ENCODE data around the gene CCDC78.

CCDC78 gene

DNA sequence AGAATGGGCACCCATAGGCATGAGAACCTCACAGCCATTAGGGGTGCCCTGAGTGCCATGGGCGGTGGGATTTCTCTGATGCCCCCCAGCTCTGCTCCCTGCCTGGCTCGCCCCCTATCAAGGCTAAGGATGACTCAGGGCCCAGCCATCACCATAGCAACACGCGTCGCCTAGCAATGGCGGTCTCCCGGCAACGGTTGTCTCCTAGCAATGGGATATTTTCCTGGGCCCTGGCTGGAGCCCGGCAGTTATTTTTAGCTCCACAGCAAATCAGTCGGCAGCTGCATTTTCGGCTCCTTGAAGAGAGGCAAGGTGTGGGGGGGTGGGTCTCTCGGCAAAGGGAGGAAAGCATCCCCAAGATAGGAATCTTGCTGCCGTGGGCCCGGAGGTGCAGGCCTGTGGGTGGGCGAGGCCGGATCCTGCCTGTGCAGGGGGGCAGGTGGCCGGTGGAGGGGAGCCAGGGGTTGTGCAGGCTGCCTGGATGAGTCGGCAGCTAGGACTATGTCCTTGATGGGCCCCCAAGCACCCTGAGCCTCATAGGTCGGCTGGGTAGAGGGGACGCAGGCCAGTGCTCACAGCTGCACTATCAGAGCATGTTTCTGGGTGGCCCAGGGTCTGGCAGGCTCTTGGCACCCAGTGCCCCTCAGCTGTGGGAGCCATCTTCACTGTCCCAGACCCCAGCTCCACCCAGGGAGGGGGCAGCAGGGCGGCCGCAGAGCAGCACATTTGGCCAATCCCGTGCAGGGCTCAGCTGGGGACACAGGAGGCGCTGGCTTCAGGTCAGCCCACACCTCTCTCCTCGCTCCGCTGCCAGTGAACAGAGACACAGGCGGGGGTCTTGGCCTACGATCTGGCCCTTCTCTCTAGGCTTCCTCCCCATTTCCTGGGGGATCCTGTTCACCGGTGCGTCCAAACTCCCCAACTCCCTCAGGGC is 16.4 kb downstream of the CCDC78 start:
- DNase-seq, result no peak

DNA sequence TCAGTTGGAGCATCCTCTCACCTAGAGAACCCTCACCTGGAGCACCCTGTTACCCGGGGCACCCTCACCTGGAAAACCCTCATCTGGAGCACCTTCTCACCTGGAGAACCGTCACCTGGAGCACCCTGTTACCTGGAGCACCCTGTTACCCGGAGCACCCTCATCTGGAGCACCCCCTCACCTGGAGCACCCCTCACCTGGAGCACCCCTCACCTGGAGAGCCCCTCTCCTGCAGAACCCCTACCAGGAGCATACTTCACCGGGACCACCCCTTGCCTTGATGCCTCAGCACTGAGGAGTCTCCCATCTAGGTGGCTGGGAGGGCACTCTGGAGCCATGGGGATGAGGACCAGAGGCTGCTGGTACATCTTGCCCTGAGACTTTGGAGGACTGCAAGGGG is 17.3 kb downstream of the CCDC78 start:
- no peak for DNase-seq

DNA sequence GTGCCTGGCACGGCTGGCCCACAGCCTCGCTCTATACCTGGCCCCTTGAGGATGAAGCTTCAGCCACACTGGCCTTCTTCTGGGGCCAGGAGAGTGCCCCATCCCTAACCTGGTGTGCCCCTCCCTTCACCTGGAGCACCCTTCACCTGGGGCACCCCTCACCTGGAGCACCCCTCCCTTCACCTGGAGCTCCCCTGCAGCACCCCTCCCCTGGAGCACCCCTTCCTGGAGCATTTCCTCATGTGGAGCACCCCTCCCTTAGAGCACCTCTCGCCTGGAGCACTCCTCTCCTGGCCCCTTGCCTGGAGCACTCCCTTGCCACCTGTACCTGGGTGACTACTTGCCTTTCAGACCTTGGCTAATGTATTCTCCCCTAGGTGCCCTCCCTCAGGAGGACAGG is 18.2 kb downstream of the CCDC78 start:
- no peak for DNase-seq

DNA sequence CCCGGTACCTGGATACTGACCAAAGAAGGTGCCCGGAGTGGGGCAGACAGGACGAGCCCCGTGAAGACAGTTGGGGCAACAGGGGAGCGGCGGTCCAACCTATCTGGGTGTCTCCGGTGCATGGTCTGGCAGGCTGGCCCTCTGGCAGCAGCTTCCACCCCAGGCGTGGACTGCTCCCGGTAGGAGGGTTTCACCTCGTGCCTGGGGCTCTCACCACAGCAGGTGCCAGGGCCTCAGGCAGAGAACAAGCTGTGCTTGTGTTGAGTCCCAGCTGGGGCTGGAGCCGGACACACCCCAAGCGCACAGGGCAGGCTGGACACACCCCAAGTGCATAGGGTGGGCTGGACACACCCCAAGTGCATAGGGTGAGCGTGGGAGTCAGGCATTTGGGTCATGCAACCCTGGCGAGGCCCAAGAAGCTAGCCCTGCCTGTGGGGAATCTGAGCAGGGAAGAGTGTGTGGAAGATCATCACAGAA is 19.1 kb downstream of the CCDC78 start:
- no peak for DNase-seq

DNA sequence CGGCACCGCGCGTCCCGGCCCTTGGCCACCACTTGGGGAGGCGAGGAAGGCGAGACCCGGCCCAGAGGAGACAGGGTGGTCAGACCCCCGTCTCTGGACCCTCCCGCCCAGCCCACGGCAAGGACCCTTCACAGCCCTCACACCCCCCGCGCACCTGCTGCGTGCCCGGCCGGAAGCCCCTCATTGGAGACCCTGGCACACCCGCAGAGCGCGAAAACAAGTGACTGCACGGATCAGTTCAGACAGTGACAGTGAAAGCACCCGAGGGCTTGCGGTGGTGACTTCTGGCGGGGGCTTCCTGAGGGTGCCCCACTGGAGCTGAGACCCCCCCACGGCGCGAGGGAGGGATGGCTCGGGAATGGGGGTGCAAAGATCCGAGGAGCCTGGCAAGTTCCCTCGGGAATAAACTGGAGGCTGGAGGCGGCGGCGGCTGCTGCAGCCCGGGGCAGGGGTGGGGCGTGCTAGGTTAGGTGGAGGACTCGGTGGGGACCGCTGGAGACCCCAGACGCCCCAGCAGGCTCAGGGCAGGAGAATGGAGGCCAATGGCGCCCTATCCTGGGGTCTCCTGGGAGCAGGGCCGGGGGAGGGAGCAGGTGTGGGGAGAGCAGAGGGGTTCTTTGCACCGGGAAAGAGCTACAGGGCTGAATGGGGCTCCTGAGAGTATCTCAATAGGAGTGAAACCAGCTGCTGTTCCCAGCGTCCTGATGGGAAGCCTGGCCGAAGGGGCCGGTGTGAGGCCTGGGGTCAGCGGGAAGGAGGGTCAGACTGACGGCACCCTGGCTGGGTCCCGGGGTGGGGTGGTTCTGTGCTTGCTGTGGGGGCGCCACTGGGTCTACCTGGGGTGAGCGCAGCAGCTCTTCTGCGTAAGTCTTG is 19.8 kb downstream of the CCDC78 start:
- DNase-seq, result no peak

DNA sequence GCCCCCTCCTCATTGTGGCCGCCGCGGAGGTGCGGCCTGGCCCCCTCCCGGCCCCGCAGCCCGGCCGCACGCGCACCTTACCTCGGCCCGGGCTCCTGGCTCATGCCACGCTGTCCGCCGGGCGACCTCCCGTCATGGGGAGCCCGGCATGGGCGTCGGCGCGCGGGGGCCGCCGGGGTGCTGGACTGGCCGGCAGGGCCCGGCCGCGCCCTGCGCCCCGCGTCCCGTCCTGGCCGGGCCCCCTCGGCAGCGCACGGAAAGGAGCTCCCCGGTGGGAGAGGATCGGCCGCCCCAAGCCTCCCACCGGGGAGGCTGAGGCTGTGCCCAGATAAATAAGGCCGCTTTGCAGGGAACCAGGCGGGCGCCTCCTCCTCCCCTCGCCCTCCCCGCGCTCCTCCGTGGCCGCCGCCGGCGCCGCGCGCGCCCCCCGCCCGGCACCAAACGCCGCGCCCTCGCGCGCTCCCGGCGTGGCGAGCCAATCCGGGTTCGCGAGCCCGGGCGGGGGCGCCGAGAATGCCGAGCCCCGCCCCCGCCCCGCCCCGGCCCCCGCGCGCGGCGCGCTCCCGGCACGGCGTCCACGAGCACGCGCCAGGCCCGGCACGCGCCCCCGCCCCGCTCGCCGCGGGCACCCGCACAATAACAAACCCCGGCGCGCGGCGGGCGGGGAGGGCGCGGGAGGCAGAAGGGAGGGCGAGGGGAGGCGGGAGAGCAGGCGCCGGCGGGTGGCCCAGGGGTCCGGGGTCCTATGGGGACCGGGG is 20.6 kb downstream of the CCDC78 start, which contains the start of gene FBXL16:
Gene FBXL16 (minus strand): TSS at position 371 of the 758 bp plus-strand sequence. CDS start 8,396 bp downstream, outside the sequence.
- DNase-seq, result no peak

DNA sequence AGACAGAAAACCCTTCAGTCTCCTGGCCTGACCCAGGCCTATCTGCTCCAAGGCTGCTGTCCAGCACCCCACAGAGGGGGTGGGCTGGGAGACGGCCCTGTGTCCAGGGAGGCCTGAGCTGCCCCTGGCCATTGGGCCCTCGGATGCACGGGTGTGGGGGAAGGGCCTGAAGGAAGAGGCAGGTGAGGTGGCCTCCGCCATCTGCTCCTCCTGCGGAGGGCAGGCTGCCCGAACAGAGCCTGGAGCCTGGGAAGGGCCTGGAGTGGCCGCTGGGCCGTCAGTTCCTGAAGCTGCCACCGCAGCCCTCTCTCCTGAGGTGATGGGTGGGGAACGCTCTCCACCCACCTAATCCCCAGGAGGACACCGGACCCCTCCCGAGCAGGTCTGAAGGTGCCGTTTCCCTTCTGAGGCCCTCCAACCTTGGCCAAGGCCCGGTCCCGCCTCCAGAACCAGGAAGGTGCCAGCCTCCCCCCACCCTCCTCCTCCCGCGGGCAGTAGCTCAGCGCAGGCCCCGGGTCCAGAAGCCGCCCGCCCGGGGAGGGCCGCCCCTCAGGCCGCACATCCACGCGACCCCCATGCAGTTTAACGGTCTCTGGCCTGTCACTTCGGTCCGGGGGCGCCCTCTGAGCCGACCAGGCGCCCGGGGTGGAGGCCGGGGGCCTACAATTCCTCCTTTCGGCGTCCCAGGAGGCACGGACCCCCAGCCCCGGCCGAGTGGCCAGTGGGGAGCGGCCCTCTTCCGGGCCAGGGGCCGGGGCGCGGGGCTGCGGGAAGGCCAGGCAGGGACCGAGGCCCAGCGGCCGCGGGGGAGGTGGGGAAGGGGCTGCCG is 21.5 kb downstream of the CCDC78 start:
- no peak for DNase-seq

DNA sequence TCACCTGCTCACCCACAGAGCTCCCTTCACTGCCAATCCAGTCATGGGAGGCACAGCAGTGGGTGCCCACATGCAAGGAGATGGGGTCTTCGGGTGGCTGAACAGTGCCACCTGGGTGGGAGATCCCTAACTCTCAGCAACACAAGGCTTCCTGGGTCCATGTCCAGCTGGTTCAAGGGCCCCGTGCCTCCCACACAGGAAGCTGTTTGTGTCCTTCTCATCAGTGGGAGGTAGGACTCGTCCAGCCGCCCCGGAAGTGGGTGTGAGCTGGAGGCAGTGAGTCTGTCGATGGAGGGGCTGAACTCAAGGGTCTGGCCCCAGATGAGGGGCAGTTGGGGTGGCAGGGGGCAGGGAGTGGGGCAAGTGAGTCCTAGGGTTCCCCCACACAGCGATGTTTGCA is 22.2 kb downstream of the CCDC78 start:
- no peak for DNase-seq

DNA sequence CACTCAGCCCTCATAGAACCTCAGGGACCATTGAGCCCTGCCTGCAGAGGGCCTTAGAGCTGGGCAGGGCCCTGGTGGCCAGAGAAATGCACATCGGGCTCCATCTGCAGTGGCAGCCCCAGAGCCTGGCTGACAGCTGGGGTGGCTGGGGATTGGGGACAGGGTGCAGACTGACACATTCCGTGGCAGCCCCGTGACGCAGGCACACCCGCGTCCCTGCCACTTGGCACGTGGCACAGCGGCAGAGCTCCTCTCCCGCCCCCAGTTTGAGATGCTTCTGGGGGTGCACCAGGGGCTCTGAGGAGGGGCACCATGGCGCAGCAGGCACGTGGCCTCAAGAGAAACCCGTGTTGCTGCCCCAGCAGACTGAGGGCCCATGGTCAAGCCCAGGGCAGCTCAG is 22.8 kb downstream of the CCDC78 start:
- no peak for DNase-seq

DNA sequence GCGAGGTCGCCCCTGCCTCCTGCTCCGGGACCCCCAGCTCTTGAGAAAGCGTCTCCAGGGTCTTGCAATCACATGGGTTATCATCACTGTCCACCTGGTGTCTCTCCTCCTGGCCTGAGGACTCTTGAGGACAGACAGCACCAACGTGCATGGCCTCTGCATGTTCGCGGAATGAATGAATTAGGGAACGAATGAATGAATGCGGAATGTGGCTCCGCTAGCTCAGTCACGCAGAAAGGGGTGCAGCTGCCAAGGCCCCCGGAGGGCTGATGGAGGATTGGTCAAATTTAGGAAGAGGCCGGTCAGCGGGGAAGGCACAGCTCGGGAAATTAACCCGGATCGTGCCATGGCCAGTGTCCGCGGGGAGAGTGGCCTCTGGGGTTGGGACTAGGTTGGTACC is 23.9 kb downstream of the CCDC78 start:
- no peak for DNase-seq

DNA sequence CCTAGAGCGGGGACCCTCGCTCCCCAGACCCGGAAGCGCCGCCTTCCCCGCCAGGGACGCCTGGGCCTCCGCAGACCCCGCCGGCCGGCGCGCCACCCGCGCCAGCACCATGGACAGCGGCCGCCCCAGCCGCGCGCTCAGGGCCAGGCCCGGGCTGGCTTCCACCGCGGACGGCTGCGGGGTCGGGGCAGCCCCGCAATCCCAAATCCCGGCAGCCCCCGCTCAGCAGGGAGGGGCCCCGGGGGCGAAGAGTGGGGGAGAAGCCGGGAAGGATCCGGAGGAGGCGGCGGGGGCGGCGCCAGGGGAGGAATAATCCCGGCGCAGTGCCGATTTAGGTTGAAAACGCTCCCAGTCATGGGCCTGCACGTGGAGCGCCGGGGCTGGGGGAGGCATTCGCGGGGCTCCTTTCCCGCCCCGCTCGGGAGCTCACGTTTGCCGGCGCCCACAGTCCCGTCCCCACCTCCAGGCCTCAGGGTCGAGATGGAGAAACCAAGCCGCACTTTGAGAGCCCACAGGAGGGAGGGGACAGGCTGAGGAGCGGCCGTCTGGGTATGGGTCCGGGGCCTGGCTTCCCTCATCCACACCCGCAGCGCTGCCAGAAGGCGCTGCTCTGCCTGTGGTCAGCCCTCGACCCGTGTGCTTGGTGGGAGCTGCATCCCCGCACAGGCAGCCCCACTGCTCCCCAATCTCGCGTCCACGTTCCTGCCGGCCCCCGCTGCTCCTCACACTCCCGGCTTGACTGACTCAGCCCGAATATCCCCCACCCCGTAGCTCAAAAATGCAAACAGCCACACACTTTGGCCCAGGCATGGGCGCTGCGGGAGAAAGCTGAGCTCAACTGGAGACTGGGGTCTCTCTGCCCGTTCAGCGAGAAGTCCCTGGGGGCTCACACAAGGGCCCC is 25.3 kb downstream of the CCDC78 start:
- DNase-seq, result no peak

DNA sequence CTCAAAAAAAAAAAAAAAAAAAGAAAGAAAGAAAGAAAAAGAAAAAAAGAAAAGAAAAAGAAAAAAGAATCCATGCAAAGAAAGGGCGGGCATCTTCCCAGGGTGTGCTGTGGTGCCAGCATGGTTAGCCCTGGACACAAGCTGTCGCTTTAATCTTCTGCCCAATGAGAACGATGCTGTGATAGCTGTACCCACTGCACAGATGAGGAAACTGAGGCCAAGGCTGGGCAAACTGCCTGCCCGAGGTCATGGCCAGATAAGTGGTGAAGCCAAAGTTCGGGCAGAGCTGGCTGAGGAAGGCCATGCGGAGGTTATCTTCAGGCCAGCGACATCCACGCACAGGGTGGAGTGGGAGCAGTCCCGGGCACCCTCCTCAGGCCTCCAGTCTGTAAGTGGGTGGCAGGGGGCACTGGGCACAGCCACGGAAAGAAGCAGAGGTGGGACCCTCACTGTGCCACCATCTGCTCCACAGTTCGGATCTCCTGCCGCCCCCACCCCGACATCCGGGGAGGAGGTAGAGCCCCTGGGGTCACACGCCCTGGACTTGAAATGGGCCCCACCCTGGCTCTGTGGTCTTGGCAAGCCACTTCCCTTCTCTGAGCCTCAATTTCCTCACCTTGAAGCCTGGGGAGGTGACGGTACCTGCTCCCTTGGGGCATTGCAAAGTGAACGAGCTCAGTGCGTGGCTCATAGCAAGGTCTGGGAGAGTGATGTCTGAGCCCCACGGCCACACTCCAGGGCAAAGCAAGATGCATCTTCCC is 27.2 kb downstream of the CCDC78 start:
- no peak for DNase-seq

DNA sequence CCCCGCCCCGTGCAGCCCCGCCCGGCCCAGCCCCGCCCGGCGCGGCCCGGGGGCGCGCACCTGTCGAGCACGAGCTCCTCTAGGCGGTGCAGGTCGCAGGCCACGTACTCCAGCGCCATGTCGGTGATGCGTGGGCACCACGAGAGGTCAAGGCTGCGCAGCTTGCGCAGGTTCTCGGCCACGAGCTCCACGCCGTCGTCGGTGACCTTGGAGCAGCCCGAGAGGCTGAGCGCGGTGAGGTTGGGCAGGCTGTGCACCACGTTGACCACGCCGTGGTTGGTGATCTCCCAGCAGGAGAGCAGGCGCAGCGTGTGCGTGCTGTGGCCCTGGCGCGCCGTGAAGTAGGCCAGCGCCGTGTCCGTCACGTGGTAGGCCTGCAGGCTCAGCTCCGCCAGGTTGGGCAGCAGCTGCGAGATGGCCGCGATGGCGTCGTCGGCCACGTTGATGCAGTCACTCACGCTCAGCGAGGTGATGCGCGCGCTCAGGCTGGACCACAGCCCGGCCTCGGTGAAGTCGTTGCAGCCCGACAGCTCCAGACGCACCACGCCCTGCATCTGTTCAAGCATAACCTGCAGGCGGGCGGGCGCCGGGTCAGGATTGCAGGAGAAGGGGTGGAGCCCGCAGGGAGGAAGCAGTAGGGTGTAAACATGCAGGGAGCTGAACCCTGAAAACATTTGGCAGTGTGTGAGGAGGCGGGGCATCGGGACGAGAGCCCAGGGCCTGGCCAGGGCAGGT is 30.7 kb downstream of the CCDC78 start:
- DNase-seq, result no peak

DNA sequence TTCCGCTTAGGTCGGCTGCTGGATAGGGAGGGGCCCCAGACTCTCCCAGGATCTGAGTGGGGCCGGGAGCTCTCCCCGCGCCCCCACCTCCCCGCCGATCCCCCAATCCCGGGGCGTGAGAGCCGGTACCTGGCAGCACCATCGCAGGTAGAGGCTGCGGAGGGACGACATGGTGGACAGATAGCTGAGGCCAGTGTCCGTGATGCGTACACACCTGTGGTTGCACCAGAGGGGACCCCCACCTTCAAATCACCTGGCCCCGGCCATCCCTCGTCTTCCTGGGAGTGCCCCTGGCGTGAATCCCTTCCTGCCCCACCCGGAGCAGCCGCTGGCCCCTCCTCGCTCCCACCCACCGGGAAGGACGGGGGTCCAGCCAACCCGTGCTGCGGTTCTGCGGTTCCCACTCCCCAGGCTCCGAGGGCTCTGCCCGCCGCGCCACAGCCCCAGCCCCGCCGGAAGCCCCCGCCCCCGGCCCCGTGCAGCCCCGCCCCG is 31.3 kb downstream of the CCDC78 start:
- DNase-seq, result no peak

DNA sequence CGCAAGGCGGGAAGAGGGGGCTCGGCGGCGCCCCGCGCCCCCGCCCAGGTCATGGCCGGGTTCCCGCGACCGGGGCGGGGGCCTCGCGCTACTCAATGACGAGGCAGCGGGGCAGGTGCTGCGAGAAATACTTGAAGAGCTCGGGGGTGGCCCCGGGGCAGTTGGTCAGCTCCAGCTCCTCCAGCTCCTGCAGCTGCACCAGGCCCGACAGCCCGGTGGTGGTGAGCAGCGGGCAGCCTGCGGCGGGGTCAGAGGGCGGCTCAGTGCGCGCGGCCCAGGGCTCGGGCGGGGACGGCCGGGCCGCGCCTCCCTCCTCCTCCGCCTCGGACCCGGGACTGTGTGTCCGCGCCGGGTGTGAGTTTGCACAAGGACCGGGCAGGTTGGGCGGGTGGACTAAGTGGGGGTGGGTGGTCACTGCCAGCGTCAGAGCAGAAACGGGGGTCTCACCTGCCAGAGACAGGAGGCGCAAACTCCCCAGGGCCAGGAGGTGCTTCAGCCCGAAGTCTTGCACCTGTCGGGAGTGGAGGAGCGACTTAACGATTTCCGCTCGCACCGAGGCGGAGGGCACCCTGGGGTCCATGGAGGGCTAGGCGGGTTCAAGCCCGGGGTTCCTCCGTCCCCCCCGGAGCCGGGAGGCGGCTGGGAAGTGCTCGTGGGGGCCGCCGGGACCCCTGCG is 31.9 kb downstream of the CCDC78 start:
- no peak for DNase-seq

DNA sequence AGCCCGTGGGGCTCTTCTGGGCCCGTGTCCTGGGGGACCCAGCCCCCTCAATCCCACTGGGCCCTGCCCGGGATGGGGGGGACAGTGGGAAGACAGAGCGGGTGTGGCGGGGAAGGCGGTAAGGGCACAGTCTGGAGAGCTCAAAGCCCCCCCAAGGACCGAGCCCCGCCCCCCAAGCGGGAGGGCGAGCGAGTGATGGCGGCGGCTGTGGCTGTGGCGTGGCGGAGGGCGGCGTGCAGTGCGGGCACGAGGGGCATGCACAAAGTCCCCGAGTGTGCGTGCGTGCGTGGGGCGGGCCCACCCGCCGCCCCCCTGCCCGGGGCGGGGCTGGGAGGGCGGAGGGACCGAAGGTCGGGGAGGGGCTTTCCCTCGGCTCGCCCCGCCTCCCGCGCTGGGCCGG is 32.5 kb downstream of the CCDC78 start:
- no peak for DNase-seq

DNA sequence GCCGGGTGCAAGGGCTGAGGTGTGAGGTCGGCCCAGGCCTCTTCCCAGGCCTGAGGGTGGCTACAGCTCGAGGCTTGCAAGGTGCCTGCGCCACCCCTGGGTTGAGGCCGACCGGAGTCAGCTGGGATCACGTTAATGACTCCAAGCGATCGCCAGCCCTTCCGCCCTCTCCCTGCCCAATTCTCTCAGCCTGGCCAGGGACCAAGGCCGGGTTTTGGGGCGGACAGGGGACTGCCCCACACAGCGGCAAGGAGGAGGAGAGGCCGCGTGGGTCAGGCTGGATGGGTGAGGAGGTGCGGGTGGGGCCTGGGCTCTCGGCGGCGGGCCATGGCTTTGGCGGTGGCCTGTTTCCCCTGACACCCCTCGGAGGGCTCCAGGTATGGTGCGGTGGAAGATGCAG is 32.9 kb downstream of the CCDC78 start:
- DNase-seq, result no peak

DNA sequence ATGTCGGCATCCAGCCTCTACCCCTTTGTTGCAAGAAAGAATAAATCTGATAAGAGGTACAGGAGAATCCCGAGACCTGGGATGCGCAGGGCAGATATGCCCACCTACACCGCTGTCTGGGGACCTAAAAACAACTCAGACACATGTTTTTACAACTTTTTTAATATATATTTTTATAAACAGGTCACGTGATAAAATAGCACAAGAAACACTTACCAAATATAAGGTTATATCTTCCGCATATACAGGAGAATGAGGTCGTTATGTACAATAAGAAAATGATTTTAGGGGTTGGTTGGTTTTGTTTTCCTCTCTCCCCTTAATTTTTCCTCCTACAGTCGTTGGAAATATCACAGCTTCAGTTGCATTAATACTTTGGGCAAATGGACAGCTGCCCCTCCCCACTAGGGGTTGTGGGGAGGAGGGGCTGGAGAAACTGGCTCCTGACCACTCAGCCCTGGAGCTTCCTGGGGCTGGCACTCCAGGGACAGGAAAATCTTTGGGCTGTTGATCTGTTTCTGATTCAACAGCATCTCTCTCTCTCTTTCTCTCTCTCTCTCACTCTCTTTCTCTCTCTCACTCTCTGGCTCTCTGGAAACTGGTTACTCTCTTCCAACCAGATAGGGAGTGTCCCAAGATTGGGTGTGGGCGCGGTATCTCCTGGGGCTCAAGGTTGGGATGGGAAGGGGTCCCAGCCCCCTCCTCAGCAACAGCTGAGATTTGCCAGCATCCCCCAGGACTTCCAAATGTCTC is 33.7 kb downstream of the CCDC78 start:
- DNase-seq, result no peak

All from amniotic stem cell (primary cell).